Fibroblast of pulmonary artery (primary cell): ENCODE measurements around the gene GLB1L2.

Experiments used
- DNase-seq: peaks from one replicate; pipeline ENCODE4 v3.0.0-alpha.2; 2010; ENCODE audit warnings: low read depth
- H3K4me3 ChIP-seq: replicated peaks from 2 replicates; pipeline ENCODE4 v1.5.1; 2011; ENCODE audit warnings: low read depth, mild to moderate bottlenecking, control low read depth, low read length, moderate library complexity
- TF ChIP-seq, protein P1 (sequence below): IDR thresholded peaks from 2 replicates; pipeline ENCODE4 v1.5.1; 2011; ENCODE audit warnings: mild to moderate bottlenecking, control low read depth, low read length, inconsistent platforms; ENCODE audit errors: missing control alignments

GLB1L2 gene

DNA sequence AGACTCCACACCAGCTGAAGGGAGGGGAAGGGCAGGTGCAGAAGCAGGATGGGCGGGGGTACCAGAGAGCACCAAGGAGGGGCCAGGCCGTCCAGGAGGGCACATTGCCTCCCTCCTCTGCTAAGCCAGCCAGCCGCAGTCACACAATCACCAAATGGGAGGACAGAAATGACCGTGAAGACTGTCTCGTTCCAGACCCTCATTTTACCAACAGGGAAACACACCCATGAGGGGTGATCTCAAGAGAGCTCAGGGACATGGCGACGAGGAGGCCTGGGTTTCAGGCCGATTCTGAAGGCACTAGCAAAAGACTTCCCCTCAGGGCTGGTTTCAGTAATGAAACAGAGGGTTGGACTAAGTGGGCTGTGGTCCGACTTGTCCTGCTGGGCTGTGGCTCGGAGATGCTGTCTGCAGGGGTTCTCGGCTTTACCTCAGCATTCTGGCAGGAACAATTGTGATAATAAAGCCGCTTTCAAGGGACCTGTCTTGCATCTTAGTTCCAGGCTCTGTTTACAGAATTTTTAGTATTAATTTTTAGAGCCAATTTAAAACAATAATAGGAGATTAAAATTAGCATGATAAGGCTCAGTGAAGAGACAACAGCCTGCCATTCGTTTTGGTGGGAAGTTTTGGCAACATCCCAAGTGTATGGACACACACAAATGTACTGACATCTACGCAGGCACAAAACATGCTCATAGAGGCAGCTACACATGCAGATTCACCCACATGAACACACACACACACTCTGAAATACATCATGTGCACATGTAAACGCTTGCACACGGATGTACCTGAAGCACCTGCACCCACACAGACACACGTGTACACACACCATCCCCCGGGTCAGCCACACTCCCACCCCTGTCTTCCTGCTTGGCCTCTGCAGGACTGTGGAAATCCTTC lies 82.3 kb downstream of the GLB1L2 start:
- TF ChIP-seq, protein P1, sequence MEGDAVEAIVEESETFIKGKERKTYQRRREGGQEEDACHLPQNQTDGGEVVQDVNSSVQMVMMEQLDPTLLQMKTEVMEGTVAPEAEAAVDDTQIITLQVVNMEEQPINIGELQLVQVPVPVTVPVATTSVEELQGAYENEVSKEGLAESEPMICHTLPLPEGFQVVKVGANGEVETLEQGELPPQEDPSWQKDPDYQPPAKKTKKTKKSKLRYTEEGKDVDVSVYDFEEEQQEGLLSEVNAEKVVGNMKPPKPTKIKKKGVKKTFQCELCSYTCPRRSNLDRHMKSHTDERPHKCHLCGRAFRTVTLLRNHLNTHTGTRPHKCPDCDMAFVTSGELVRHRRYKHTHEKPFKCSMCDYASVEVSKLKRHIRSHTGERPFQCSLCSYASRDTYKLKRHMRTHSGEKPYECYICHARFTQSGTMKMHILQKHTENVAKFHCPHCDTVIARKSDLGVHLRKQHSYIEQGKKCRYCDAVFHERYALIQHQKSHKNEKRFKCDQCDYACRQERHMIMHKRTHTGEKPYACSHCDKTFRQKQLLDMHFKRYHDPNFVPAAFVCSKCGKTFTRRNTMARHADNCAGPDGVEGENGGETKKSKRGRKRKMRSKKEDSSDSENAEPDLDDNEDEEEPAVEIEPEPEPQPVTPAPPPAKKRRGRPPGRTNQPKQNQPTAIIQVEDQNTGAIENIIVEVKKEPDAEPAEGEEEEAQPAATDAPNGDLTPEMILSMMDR: no peak
- DNase-seq: no peak
- no peak overlapping the region for H3K4me3 ChIP-seq

DNA sequence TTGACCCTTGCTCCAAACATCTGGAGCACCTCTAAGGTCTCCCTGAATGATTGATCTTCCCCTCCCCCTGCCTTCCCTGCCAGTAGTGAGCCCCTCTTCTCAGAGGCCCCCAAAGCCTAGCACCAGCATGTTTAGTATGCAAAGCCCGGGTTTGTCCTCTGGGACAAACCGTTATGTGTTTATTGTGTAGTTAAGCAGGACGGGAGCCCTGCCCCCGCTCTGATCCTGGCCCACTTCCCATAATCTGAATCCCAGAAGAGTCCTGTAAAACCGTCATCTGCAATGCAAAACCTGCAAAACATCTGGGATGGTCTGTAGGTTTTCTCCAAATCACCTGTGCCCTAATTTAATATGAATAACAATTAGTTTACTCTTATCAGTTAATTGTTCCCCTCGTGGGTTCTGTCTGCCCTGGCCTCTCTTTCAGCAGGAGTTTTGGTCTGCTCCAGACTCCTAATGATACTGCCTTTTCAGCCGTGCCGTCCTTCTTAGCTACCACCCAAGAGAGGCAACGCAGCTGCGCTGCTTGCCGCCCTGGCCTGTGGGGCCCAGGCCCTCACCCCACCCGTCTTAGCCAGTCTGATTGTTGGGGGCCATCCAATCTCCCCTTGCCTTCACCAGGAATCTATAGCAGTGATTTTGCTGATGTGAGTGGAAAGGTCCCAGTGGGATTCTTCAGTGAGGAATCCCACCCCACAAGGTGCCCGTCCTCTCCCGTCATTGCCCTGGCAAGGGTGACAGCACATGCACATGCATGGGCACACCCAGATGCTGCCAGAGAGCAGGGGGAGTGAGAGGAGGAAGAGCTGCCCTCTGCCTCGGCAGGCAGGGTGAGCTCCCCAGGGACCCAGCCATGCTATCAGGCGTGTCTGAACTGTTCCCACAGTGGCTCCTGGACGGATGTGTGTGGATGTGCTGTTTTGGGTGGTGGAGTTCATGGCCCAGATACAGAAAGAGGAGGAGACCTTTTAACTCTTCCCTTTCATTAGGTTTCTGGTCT lies 83.3 kb downstream of the GLB1L2 start:
- no peak overlapping the region for H3K4me3 ChIP-seq
- DNase-seq: no peak
- TF ChIP-seq, protein P1: no peak

DNA sequence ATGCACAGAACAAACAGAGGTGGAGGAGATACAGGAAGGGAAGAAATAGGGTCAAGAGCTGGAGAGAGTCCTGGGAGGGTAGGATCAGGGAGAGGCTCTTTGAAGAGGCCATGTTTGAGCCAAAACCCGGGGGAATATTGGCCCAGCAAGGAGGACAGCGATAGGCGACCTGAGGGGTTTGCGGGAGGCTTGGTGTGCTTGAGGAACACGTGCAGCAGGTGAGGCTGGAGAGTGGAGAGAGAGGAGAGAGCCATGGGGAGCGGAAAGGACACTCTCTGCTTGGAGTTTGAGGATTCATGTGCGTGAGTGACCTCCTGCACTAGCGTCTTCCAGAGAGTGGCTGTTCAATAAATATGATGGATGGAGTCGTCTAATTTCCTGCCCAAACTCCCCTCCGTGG lies 84.9 kb downstream of the GLB1L2 start:
- DNase-seq: no peak
- no peak overlapping the region for H3K4me3 ChIP-seq
- TF ChIP-seq, protein P1: no peak

DNA sequence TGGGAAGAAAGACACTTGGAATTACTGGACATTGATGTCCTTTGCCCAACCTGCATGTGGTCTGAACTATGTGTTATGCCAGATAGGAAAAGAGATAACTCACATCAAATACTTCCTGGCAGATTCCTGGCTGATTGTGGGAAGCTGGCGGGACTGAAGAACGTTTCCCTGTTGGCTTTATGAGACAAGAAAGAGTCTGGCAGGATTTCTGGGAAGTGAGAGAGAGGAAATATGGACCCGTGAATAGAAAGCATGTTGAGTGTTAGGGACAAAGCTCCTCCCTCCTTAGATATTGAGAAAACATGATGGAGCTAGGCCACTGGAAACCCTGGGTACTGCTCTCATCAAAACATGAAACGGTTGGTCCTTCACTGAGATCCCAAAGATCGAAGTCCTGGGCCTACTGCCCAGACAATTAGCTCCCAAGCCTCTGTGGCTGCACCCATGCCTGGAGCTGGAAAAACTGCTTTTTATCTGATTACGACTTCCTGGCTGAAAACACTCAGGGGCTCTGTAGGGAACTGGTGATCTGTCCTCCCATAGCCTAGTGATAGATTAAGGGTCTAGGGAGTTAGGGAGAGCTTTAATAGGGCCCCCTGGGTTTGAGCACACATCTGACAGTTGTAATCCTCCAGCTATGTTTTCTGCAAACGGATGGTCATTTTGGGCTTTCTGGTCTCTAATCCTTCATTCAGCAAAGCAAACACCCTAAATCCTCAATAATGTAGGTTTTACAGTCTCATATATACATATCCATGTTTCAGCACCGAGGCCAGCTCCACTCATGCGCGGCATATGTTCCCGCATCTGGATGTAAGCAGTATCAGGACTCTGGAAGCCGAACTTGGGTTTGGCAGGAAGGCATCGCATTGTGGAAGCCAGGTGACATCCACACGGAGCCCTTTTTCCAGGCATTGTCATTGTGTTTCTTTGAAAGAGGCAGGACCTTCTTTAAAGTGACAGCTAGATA lies 86.4 kb downstream of the GLB1L2 start:
- DNase-seq: peak; percentile 24
- TF ChIP-seq, protein P1: no peak
- H3K4me3 ChIP-seq: no peak overlapping the region

DNA sequence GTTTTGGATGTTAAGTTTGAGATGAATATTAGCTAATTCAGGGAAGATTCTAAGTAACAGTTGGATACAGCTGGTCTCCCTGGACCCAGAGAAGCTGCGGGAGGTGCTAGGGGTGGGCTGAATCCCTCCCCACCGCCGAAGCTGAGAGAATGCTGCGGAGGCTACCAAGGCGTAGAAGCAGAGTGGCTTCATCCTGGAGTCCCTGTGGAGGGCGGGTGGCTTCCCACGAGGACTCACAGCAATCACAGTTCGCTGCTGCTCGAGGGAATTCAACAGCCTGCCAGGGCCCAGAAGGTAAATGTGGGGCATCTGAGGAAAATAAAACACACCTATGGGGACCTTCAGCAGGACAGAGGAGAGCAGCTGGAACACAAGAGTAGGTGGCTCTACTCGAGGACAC lies 91.3 kb downstream of the GLB1L2 start:
- DNase-seq: no peak
- TF ChIP-seq, protein P1: no peak

DNA sequence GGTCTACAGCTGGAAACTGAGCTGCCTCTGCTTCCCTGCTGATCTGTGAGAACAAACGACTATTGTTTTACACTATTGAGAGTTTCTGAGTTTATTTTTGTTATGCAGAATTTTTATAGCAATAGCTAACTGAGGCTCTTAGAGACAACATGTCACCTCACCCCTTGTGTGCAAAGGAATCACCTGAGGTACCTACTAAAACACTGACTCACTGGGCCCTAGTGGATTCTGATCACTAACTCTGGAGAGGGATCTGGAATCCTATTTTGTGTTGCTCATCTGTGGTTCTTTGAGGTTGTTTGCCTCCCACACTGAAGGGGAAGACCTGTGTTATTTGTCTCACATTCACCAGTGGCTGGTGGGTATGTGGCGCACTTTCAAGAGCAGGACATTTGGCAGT lies 93.6 kb downstream of the GLB1L2 start:
- TF ChIP-seq, protein P1: no peak
- no peak overlapping the region for H3K4me3 ChIP-seq
- no peak for DNase-seq

More for the DNA sequence above, 91.3 kb downstream of the GLB1L2 start:
- no peak overlapping the region for H3K4me3 ChIP-seq
